A172 (cell line): ENCODE results near the gene SPEM2. TPM values are rescaled to one million over a fixed set of nuclear protein-coding genes. Genes with fewer than 3 reads are reported as not detected.

Experiments used
- DNase-seq: peaks from one replicate; pipeline ENCODE4 v3.0.0-alpha.2; 2015; ENCODE audit warnings: low spot score
- total RNA-seq: library from RNA; depleted of rRNA; stranded (reverse); fragments of >200 nt; shearing (Covaris generic); gene quantifications from 2 replicates; pipeline ENCODE4 v1.2.3, GENCODE V29; 2014; rRNA removed

Gene SPEM2
- not detected in 2 replicates for total RNA-seq

DNA sequence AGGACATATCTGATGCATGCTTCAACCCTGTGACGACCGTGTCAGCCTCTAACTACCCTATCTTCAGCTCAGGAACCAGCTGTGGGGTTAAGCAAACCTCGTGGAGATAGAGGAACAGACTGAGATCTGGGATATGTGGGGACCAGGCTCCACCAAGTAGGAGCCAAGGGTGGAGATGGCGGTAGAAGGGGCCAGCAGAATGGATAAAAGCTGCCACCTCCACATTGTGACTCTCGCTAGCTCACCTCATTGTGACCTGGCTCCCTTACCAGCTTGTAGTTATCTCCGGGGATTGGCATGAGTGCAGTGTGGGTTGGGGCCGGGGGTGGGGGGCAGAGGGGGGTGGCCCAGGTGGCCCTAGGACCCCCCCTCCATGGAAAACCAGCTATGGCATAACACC is at the start of gene SPEM2:
Gene SPEM2, plus strand, starts transcription at position 301 of the 400 bp plus-strand sequence. Its CDS starts 73 bp downstream, at position 374.
- DNase-seq = no peak

DNA sequence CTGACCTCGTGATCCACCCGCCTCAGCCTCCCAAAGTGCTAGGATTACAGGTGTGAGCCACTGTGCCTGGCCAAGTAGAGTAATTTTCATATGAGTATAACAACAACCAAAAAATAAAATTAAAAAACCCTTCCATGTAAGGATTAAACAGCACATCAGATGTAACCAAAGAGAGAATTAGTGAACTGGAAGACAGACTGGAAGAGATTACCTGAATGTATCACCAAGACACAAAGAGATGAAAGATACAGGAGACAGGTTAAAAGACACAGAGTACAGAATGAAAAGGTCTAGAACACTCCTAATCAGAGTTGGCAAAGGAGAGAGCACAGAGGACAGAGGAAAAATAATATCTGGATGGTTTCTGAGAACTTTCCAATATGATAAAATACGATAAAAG is 46.3 kb upstream of the SPEM2 start:
- DNase-seq = no peak

DNA sequence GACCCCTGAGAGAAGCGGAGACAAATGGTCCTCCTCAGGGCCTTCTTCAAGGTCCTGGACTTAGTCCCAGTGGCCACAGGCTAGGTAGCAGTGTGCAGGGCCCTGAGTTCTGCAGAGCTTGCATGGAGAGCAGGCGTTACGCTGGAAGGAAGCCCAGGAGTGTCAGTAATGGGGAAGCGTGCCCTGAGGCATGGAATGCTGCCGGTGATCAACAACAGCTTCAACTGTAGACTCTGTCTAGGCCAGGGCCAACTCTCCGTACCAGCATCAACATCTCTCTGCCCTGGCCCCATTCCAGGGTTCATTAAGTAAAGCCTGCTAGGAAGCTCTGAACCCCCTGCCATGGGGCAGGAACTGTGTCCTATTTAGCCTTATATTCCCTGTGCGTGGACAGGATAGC is 45.1 kb upstream of the SPEM2 start:
- DNase-seq = no peak

DNA sequence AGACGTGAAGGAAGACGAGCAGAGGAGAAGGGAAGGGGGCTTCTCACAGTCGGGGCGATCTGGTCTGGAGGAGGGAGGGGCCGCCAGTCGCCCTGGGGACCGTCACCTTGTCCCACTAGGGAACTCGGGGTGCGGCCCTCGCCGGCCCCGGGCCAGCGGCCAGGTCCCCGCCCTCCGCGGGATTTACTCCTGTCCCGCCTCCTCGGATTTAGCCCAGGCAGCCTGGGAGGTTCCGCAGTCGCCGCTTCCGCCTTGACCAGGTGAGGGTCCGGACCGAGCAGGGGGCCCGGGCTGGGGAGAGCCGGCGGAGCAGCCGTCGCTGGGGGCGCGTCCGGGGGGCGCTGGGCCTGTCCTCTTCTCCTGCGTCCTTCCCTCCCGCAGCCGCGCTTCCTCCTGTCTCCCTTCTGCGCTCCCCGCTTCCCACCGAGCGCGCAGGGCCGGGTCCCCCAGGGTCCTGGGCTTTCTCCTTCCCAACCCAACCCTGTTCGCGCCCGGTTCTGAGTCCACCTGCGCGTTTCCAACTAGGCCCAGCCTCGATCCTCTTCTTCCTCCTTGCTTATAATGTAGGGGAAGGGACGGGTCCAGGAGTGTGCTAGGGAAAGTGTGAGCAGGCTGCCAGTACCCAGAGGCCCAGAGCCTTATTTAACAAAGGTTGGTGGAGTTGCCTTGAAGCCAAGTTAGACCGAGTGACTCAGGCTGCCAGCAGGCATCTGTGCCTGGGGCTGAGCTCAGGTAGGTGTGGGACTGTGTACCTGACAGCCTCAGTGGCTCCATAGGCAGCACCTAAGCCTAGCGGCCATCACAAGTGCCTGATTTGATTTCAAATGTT is 44.3 kb upstream of the SPEM2 start, which contains the start of gene TNK1:
Gene TNK1, plus strand, starts transcription at position 235 of the 829 bp plus-strand sequence. CDS start 1,838 bp downstream, outside the sequence.
- DNase-seq = no peak

DNA sequence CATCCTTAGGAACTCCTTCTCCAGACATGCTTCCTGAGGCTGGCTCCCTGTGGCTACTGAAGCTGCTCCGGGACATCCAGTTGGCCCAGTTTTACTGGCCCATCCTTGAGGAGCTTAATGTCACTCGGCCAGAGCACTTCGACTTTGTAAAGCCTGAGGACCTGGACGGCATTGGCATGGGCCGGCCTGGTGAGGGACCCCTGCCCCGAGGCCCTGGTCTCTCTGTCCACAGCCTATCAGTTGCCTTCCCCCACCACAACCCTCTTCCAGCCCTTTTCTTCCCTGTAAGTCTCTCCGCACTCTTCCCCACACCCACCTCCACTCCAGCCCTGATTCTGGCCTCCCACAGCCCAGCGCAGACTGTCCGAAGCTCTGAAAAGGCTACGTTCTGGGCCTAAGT is 42.5 kb upstream of the SPEM2 start:
- no peak for DNase-seq

DNA sequence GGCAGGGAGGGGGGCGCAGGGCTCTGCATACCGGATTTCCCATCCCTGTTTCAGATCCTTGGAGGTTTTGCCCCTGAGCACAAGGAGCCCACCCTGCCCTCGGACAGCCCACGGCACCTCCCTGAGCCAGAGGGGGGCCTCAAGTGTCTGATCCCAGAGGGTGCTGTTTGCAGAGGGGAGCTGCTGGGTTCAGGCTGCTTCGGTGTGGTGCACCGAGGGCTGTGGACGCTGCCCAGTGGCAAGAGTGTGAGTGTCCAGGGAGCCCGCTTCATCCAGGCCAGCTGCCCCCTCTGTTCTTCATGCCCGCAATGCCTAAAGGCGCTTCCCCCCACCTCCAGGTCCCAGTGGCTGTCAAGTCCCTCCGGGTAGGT is 42.1 kb upstream of the SPEM2 start:
- DNase-seq = no peak

DNA sequence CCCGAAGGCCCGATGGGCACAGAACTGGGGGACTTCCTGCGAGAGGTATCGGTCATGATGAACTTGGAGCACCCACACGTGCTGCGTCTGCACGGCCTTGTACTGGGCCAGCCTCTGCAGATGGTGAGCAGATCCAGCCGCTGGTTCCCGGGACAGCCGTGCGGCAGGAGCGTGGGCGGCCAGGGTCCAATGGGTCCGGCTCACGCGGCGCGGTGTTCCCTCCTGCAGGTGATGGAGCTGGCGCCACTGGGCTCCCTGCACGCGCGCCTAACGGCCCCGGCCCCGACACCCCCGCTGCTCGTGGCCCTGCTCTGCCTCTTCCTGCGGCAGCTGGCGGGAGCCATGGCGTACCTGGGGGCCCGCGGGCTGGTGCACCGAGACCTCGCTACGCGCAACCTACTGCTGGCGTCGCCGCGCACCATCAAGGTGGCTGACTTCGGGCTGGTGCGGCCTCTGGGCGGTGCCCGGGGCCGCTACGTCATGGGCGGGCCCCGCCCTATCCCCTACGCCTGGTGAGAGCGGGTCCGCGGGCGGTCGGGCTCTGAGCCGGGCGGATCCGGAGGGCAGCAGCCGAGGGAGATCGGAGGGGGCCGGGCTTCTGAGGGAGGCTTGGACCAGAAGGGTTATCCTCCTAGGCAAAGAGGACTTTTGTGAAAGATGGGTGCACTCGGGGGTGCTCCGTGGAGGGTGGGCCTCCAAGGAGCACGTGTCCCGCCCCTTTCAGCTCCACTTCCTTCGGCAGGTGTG is 41.5 kb upstream of the SPEM2 start:
- DNase-seq = no peak

DNA sequence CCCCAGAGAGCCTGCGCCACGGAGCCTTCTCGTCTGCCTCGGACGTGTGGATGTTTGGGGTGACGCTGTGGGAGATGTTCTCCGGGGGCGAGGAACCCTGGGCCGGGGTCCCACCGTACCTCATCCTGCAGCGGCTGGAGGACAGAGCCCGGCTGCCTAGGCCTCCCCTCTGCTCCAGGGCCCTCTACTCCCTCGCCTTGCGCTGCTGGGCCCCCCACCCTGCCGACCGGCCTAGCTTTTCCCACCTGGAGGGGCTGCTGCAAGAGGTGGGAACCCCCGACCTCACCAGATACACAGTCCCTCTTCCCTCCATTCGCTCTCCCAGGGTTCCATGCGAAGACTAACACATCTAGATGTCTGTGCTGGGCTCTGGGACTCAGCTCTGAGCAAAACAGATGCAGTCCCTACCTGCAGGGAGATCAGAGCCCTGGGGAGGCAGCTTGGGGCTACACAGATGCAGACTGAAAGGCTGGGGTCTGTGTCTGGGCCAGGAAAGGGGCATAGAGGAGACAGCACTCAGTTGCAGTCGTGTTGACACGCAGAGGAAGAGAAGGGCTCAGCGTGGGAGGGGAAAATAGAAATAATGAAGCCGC is 40.8 kb upstream of the SPEM2 start:
- DNase-seq = no peak

DNA sequence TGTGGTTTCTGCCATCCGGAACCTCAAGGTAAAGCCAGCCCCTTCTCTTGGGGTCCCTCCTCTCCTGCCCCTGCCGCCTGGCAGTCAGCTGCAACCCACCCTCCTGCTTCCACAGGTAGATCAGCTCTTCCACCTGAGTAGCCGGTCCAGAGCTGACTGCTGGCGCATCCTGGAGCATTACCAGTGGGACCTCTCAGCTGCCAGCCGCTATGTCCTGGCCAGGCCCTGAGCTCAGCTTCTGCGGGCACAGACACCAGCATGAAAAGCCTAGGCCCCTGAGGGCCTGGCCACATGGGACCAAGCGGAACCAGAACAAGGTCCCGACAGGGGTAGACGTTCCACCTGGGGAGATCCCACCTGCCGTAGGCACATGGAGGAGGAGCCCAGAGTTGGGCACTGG is 36.6 kb upstream of the SPEM2 start:
- DNase-seq = no peak

DNA sequence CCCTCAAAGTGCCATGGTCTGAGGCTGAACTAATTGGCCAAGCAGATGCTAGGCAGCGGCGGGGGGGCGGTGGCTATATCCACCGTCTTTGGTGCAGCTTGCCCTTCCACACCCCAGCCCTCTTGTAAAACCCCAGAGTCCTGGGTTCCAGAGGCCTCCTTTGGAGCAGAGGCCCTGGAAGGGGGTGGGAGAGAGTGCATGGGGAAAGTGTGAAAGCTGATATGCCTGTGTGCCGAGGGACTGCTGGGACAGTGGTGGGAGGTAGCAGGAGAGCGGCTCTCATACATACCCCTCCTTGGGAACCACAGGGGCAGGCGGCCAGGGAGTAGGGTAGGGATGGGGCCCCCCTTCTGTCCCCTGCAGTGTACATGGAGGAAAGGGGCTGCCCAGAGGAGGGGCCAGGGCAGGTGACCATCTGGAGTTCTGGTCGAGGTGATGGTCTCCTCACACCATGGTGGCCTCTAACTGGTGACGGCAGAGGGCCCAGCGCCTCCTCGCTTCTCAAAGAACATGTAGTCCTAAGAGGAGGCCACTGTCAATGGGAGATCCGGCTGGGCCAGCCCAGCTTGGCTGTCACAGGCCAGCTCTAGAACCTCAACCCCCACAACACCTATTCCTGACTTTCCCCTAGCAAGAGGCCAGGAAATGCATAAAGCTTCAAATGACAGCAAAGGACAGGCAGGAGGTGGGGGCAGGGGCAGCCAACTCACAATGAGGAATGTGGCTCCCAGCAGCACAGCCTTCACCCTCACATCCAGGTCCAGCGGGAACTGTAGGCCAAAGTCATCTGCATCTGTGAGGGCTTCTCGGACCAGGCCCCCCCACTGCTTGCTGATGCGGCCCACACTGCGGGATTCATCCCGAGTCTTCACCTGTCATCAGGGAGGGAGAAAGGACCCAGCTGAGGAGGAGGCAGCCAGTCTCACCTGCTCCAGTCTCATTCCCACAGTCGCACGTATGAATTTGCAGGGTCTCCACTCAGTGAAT is 35.2 kb upstream of the SPEM2 start:
- no peak for DNase-seq

DNA sequence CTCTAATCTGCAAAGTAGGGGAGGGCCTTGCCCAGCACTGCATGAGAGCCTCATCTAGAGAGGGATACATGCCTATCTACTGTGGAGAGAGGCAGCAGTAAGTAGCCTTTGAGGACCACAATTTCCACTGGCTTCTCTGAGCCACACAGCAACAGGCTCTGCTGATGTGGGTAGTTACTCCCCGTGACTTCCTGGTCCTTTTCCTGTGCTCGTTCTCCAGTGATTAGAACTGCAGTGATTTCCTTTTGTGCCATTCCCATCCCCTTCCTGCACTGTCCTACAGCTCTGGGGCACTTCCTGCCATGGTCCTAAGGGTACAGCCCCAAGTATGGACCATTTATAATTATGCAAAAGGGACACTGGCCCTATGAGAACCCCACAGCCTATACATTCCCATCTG is 34.1 kb upstream of the SPEM2 start:
- DNase-seq = no peak

DNA sequence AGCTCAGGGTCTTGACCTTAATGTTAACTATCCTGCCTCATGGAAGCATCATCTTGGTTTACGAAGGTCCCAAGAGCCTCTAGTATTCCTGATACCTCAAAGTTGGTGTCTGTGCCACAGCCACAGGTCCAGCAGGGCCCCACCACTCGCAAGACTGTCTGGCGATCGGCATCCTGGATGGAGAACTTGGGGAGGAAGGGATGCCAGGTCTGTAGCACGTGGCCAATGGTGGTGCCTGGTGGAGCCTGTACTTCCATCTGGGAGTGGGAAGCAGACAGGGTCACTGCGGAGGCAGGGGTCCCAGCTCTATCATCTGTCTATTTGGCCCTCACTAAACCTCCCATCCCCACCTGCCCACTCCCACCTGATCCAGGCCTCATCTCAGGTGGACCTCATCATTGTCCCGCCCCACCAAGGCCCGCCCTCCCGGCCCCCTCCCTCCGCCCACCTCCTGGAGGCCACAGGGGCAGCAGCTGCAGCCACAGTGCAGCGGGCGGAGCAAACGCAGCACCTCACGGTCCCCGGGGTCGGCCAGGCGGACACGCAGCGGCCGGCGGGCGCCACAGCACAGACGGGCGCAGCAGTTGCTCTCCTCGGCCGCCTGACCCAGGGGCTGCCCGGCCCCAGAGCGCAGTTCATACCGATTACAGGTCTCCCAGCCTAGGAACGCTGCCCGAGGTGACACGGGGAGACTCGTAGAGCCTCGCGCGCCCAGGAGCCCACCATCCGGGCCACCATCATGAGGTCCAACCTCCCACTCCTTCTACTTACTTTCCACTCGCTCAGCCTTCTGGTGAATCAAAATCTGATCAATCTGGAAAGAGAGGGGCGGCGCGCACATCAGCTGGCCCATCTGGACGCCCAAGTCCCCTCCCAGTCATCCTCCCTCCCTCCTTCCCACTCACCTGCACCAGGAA is 32.5 kb upstream of the SPEM2 start:
- no peak for DNase-seq

DNA sequence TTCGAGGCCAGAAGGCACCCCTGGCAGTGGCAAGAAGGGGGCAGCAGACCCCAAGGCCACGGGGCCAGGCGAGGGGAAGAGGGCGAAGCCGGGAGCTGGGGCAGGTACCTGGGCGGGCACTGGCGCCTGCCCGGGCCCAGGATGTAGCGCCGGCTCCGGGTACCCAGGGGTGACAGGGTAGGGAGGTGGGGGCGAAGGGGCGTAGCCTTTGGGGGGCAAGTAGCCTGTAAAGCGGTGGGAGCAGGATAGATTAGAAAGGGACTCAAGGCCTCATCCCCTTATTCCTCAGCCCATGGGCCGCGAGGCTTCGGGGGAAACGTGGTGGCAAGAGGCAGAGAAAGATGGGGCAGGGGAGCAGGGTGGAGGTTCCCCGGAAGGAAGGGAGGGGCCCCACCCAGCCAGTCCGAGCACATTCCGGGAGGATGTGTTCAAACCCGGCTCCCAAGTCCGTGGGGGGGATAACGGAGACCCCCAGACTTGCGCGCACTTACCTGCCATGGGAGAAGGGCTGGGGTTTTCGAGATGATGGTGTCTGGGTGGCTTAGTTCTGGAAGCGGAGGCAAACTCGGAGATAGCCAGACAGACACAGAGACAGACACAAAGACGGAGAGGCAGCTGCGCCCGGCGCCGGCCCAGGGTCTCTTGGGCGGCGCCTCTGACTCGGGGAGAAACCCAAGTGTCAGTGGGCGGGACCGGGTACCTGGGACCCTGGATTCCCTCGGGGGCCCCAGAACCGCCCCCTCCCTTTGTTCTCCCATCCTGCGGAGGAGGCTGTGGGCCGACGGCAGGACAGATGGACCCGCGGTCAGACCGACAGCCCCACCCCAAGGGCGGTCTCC is 31.6 kb upstream of the SPEM2 start:
- DNase-seq = peak; percentile 53

DNA sequence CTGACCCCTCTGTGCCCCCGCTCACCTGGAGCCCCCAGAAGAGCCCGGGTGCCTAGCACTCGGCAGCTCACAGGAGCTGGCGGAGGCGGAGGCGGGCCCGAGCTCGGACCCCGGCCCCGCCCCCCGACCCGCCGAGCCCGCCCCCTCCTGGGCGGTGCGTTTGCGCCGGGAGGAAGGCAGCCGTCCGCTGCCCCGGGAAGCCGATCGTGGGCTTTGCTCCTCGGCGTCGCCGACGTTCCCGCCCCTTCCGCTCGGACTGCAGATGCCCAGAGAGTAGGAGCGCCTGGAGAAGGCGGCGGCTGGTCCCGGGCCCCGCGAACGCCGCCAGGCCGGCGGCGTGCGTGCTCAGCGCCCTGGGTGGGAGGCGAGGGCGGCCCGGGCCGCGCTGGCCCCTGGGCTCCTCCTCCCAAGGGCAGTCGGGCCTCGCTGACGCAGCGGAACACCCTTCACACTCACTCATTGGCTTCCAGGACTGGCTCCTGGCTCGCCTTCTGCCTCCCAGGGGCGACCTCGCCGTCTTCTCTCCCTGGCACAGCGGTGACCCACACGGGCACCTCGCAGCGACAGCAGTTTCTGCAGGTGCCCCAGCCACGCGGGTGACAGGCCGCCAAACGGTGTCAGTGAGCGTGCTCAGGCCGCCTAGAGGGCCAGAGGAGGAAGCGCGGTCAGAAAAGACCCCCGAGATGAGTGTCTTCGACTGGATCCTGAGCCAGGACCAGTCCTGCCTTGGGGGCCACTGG is 30.8 kb upstream of the SPEM2 start, which contains the start of gene PLSCR3:
Gene PLSCR3, minus strand, starts transcription at position 74 of the 740 bp plus-strand sequence. CDS start 415 bp downstream, outside the sequence.
- DNase-seq = peak; percentile 74

DNA sequence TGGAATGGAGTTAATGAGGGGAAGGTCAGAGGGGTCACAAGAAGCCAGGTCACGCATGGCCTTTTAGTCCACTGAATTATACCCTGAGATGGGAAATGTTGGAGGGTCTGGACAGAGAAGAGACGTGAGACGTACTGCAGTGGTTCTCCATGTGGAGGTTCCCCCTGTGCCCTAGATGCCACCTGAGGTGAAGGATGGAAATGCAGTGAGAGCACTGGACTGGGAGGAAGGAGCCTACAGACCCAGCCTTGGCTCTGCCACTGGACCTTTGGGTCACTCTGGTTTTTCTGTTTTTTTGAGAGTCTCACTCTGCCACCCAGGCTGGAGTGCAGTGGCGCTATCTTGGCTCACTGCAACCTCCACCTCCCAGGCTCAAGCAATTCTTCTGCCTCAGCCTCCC is 29.3 kb upstream of the SPEM2 start:
- DNase-seq = no peak

DNA sequence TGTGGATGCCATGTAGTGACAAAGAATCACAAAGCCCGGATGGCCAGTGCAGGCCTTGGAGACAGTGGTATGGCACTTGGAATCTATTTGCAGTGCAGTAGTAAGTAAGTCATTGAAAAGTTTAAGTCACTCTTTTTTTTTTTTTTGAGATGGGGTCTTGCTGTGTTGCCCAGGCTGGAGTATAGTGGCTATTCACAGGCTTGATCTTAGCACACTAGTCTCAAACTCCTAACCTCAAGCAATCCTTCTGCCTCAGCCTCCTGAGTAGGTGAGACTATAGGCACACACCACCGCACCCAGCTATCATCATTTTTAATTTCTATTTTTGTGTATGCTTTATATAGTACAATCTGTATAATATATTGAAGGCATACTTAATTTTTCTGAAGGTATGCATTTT is 26.8 kb upstream of the SPEM2 start:
- DNase-seq = no peak

DNA sequence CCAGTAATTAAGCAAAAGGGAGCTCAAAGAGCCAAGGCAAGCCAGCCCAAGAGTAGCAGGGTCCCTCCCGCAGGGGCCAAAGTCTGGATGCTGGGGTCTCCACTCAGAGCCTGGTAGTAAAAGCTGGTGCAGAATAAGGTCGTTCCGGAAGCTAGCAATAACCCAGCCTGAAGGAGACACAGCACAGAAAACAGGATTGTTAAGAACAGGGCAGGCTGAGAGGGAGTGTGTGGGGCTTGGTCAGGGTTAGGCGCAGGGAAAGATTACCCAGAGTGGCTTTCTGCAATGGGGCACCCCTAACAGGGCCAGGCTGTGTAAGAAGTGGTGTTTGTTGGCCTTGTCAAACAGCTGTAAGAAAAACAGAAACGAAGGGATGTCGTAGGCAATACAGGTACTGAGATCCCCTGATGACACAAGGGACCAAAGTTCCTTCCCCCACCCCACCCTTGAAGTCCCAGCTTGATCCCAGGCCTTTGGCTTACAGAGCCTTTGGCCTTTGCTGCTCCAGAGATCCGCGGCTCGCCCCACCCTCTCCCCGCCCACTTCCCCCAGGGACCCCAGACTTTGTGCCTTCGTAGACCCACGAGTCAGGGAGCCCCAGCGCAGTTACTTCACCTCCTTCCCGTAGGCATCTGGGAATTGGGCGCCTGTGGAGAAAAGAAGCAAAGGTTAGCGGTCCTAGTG is 22.2 kb upstream of the SPEM2 start:
- peak; percentile 18 for DNase-seq

DNA sequence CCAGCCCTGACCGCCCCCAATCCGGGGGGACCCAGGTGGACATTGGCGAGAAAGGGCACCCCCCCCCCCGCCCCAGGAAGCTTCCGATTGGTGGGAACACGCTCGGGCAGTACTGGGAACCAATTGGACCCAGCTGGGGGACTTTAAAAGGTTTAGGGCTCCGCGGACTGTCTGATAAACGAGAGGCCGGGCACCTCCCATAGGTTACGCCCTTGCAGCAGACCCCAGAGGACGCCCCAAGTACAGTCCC is 21.8 kb upstream of the SPEM2 start:
- DNase-seq = no peak
